ENCODE results near the gene SYT15.
"Not testable (repeated sequence)": the region's sequence is repeated elsewhere in the genome, so short reads cannot be mapped to it uniquely, and the experiment has no call there.

- TF ChIP-seq CTCF (IDR thresholded peaks at IDR 0.05; ENCODE audit: extremely low read depth in 1 of 2, insufficient read depth in 1 of 2, low read depth in 1 of 2, low read length in 2 of 2); POLR2A (IDR thresholded peaks at IDR 0.05; ENCODE audit: low read depth, low read length); MYC (IDR thresholded peaks at IDR 0.05; ENCODE audit: low read depth, low read length); POLR2AphosphoS5 (IDR thresholded peaks at IDR 0.05; ENCODE audit: insufficient read depth, low read depth, low read length); FOS (IDR thresholded peaks at IDR 0.05; ENCODE audit: borderline replicate concordance, insufficient read depth, low read length); EZH2 (IDR thresholded peaks at IDR 0.05; ENCODE audit: borderline replicate concordance, low read depth, low read length, severe bottlenecking); GATA2 (IDR thresholded peaks at IDR 0.05; ENCODE audit: insufficient read depth, insufficient read length, low read depth, low read length); MAX (IDR thresholded peaks at IDR 0.05; ENCODE audit: insufficient read depth, insufficient read length): not testable (repeated sequence)
Measured at GRCh38 chr10:46532256-46532655, 46.7 kb upstream of the SYT15 start.
